TTC549 (cell line): ENCODE data around the gene TMEM151B.

ENCODE experiments used
- FAIRE-seq: peaks from 2 replicates; lab custom pipeline; 2012; peaks lifted over from hg19 to GRCh38; lab: Jason Lieb, UNC

TMEM151B gene

GRCh38 chr6:44250718-44251123 is 19.5 kb upstream of the TMEM151B start:
- no peak for FAIRE-seq

- FAIRE-seq, result no peak
Measured at GRCh38 chr6:44251576-44252524, 18.4 kb upstream of the TMEM151B start.

GRCh38 chr6:44253307-44254101 is 16.7 kb upstream of the TMEM151B start:
- FAIRE-seq, result no peak

GRCh38 chr6:44254191-44255104 is 15.8 kb upstream of the TMEM151B start:
- no peak for FAIRE-seq

- no peak for FAIRE-seq
Measured at GRCh38 chr6:44255105-44255808, 15.0 kb upstream of the TMEM151B start.

- FAIRE-seq, result no peak
Measured at GRCh38 chr6:44255871-44256774, 14.1 kb upstream of the TMEM151B start.

- FAIRE-seq, result no peak
Measured at GRCh38 chr6:44256775-44257024, 13.6 kb upstream of the TMEM151B start.

- no peak for FAIRE-seq
Measured at GRCh38 chr6:44257025-44257752, 13.1 kb upstream of the TMEM151B start, which contains the start of gene SLC35B2. TSS of gene SLC35B2 (minus strand) at chr6:44257528. CDS start at chr6:44257410, 118 bp downstream.

GRCh38 chr6:44257753-44258324 is 12.4 kb upstream of the TMEM151B start:
- FAIRE-seq, result no peak

- FAIRE-seq, result no peak
Measured at GRCh38 chr6:44258325-44258863, 11.9 kb upstream of the TMEM151B start.

- no peak for FAIRE-seq
Measured at GRCh38 chr6:44258921-44259320, 11.3 kb upstream of the TMEM151B start.

- FAIRE-seq, result no peak
Measured at GRCh38 chr6:44260011-44260410, 10.2 kb upstream of the TMEM151B start.

- no peak for FAIRE-seq
Measured at GRCh38 chr6:44260451-44261297, 9.6 kb upstream of the TMEM151B start.

- no peak for FAIRE-seq
Measured at GRCh38 chr6:44261581-44261980, 8.7 kb upstream of the TMEM151B start.

GRCh38 chr6:44262467-44263353 is 7.5 kb upstream of the TMEM151B start:
- no peak for FAIRE-seq

GRCh38 chr6:44263354-44264100 is 6.7 kb upstream of the TMEM151B start:
- no peak for FAIRE-seq
